Ishikawa (cell line): Measurements from ENCODE around the gene CTDP1.

Experiments
- CEBPB ChIP-seq: IDR thresholded peaks from 2 replicates; pipeline ENCODE4 v1.6.1; 2012
- CREB1 ChIP-seq: IDR thresholded peaks from 2 replicates; pipeline ENCODE4 v1.6.1; 2012; ENCODE audit warnings: low read depth
- EGR1 ChIP-seq: IDR thresholded peaks from 2 replicates; pipeline ENCODE4 v1.6.1; 2012
- EP300 ChIP-seq: IDR thresholded peaks from 2 replicates; pipeline ENCODE4 v1.6.1; 2012; ENCODE audit warnings: borderline replicate concordance
- FOXM1 ChIP-seq: IDR thresholded peaks from 2 replicates; pipeline ENCODE4 v1.6.1; 2012; ENCODE audit warnings: low read depth, borderline replicate concordance
- NFIC ChIP-seq: IDR thresholded peaks from 2 replicates; pipeline ENCODE4 v1.6.1; 2012
- RAD21 ChIP-seq: IDR thresholded peaks from 2 replicates; pipeline ENCODE4 v1.6.1; 2012; ENCODE audit warnings: low read depth
- TAF1 ChIP-seq: IDR thresholded peaks from 2 replicates; pipeline ENCODE4 v1.6.1; 2012; ENCODE audit warnings: low read depth, mild to moderate bottlenecking
- TCF12 ChIP-seq: IDR thresholded peaks from 2 replicates; pipeline ENCODE4 v1.6.1; 2012; ENCODE audit warnings: low read depth
- TEAD4 ChIP-seq: IDR thresholded peaks from 2 replicates; pipeline ENCODE4 v1.6.1; 2012
- YY1 ChIP-seq: IDR thresholded peaks from 2 replicates; pipeline ENCODE4 v1.6.1; 2012; ENCODE audit warnings: low read depth
- ZBTB7A ChIP-seq: IDR thresholded peaks from 2 replicates; pipeline ENCODE4 v1.6.1; 2012; ENCODE audit warnings: low read depth
- TF ChIP-seq, protein P1 (sequence below): IDR thresholded peaks from 2 replicates; pipeline ENCODE4 v1.6.1; 2012; ENCODE audit warnings: low read depth, mild to moderate bottlenecking
- TF ChIP-seq, protein P2 (sequence below): IDR thresholded peaks from 2 replicates; pipeline ENCODE4 v1.6.1; 2012
- TF ChIP-seq, protein P3 (sequence below): IDR thresholded peaks from 2 replicates; pipeline ENCODE4 v1.6.1; 2012

Gene CTDP1

DNA sequence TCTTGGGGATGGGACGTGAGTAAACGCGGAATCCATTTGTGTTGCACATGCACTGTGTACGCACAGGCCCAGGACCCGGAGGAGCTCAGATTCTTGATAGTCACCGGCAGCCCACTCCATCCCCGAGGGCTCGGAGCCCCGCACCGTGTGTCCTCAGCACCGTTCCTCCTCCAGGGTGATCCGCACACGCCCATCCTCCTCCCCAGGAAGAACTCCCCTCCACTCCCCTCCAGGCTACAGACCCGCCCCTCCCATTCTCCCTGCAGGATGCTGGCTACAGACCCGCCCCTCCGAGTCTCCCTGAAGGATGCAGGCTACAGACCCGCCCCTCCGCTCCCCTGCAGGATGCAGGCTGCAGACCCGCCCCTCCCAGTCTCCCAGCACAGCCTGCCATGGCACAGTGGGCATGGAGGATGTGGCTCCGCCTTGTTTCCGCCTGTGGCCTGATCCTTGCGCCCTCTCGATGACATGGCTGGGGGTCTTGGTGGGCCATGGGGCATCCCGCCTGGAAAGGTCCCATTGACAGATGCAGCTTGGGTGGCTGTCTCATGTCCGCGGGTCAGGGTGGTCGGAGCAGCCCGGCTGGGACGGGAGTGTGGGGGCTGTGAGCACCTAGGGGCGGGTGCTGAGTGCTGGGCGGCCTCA, 14.1 kb downstream of the CTDP1 start:
- TF ChIP-seq, protein P1, sequence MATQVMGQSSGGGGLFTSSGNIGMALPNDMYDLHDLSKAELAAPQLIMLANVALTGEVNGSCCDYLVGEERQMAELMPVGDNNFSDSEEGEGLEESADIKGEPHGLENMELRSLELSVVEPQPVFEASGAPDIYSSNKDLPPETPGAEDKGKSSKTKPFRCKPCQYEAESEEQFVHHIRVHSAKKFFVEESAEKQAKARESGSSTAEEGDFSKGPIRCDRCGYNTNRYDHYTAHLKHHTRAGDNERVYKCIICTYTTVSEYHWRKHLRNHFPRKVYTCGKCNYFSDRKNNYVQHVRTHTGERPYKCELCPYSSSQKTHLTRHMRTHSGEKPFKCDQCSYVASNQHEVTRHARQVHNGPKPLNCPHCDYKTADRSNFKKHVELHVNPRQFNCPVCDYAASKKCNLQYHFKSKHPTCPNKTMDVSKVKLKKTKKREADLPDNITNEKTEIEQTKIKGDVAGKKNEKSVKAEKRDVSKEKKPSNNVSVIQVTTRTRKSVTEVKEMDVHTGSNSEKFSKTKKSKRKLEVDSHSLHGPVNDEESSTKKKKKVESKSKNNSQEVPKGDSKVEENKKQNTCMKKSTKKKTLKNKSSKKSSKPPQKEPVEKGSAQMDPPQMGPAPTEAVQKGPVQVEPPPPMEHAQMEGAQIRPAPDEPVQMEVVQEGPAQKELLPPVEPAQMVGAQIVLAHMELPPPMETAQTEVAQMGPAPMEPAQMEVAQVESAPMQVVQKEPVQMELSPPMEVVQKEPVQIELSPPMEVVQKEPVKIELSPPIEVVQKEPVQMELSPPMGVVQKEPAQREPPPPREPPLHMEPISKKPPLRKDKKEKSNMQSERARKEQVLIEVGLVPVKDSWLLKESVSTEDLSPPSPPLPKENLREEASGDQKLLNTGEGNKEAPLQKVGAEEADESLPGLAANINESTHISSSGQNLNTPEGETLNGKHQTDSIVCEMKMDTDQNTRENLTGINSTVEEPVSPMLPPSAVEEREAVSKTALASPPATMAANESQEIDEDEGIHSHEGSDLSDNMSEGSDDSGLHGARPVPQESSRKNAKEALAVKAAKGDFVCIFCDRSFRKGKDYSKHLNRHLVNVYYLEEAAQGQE, result no peak
- TF ChIP-seq YY1 (no peak), EP300 (no peak)

DNA sequence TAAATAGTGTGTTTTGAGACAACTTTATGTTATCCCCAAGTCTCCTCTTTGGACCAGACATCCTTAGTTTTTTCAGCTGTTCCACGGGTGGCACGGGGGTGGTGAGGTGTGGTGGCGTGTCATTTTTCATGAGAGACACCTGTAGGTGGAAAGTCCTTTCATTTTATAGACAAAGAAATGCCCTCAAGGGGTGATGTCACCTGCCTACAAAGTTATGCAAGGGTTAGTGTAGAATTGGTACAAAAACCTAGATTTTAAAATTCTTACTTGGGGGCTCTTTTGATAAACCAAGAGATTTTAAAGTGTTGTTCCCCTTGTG, 15.3 kb downstream of the CTDP1 start:
- TF ChIP-seq ZBTB7A (no peak), RAD21 (no peak), FOXM1 (no peak), TCF12 (no peak), CREB1 (no peak), TEAD4 (no peak), CEBPB (no peak), EGR1 (no peak)
- TF ChIP-seq, protein P1, result no peak
- TF ChIP-seq, protein P2, sequence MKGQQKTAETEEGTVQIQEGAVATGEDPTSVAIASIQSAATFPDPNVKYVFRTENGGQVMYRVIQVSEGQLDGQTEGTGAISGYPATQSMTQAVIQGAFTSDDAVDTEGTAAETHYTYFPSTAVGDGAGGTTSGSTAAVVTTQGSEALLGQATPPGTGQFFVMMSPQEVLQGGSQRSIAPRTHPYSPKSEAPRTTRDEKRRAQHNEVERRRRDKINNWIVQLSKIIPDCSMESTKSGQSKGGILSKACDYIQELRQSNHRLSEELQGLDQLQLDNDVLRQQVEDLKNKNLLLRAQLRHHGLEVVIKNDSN, result no peak
- TF ChIP-seq, protein P3, sequence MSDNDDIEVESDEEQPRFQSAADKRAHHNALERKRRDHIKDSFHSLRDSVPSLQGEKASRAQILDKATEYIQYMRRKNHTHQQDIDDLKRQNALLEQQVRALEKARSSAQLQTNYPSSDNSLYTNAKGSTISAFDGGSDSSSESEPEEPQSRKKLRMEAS, result no peak

DNA sequence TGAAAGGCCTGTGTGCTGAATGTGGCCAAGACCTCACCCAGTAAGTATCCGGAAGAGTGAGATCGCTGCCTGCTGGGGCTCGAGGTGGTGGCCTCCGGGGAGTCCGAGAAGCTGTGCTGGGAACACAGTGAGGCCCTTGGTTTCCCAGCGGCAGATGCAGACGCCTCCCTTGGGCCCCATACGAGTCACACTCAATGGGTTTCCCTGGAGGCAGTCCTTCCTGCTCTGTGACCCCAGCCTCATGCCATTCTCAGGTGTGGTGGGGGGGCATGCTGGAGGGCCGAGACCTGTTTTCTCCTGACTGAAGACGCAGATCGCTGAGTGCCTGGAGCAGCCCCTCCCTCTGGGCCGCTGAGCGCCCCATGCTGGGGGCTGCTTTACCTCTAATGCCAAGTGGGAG, 15.7 kb downstream of the CTDP1 start:
- TF ChIP-seq EGR1, result no peak
- TF ChIP-seq TAF1, result no peak
- TF ChIP-seq EP300, result no peak
- TF ChIP-seq CEBPB, result no peak
- TF ChIP-seq ZBTB7A, result no peak
- no peak for TF ChIP-seq RAD21
- TF ChIP-seq FOXM1, result no peak
- TF ChIP-seq CREB1, result no peak
- no peak for TF ChIP-seq NFIC
- TF ChIP-seq YY1, result no peak
- TF ChIP-seq, protein P2, result no peak
- TF ChIP-seq TCF12, result no peak

DNA sequence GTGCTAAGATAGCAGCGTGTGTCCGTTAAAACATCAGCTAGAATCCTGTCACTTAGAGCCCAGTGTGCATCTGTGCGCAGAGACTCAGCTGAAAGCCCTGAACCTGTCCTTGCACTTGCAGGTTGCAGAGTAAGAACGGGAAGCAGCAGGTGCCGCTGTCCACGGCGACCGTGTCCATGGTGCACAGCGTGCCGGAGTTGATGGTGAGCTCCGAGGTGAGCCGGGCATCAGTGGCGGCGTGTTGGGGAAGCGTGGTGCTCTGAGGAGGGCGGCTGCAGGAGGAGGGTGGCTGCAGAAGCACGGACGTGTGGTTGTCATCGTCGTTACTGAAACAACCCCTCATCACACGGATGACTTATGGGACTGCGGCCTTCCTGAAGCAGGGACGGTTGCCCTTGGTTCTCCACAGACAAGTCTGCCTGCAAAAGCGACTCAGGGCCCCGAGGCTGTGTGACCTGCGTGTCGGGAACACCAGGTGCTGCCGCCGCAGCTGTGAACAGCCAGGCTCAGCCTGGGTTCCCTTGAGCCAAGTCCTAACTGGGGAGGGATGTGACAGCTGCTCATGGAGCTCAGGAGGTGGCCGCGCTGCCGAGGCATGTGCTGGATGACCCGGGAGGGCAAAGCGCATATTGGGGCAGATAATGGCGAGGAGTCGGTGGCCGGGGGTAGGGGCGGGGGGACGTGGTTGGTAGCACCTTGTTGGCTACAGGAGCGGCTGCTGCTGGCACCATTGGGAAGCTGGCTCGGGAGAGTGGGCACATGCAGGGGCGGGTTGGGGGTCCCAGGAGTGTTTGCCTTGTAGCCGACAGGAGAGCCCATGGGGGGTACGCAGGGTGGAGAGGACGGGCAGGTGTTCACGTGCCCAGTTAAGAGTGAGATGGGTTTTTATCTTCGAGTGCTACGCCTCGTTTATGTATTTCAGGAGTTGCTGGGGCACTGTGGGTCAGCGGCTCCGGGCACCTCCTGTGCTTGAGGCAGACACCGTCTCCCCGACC, 16.6 kb downstream of the CTDP1 start:
- TF ChIP-seq RAD21 (no peak), CEBPB (no peak), YY1 (no peak), FOXM1 (no peak)
- TF ChIP-seq, protein P3, result no peak

DNA sequence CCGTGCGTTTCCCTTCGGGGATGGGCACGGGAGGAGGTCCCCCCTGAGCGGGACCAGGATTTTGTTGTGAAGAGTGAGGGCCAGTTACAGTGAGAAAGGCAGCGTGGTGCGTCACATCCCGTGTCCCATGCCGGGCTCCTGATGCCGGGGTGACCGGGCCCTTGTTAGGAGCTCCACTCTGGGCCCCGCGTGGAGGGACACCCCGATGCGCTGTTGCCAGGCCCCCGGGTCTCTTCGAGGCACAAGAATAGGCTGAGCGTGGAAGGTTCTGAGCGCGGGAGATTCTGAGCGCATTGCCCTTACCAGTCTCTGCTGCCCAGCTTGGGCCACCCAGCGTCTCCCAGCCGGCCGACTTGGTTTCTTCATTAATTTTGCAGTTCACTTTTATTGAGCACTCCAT, 17.6 kb downstream of the CTDP1 start:
- TF ChIP-seq ZBTB7A, result no peak
- TF ChIP-seq, protein P2, result no peak
- TF ChIP-seq FOXM1, result no peak
- TF ChIP-seq YY1, result no peak
- no peak for TF ChIP-seq TAF1
- TF ChIP-seq, protein P3, result no peak
- no peak for TF ChIP-seq NFIC
- TF ChIP-seq, protein P1, result no peak
